SK-N-SH treated with all-trans-retinoic acid at 6 μM for 48 hours (cell line): ENCODE results near the gene LMAN2.

Source experiments
- ARNTL ChIP-seq: fragments of 450-650 bp; formaldehyde crosslinking; IDR thresholded peaks from 2 replicates; pipeline ENCODE4 v1.5.0; 2020; ENCODE audit warnings: low read depth, mild to moderate bottlenecking, moderate library complexity, borderline replicate concordance
- CSDC2 ChIP-seq: fragments of 250-450 bp; sonication (Bioruptor Pico); IDR thresholded peaks from 2 replicates; pipeline ENCODE4 v1.5.0; 2020; ENCODE audit warnings: mild to moderate bottlenecking, moderate library complexity
- GLIS3 ChIP-seq: fragments of 250-450 bp; sonication (Bioruptor Pico); IDR thresholded peaks from 2 replicates; pipeline ENCODE4 v1.5.0; 2020; ENCODE audit warnings: mild to moderate bottlenecking, moderate library complexity
- PATZ1 ChIP-seq: fragments of 250-450 bp; sonication (Bioruptor Pico); IDR thresholded peaks from 2 replicates; pipeline ENCODE4 v1.8.0; 2020; ENCODE audit warnings: mild to moderate bottlenecking, moderate library complexity, borderline replicate concordance
- SNAI2 ChIP-seq: fragments of 250-450 bp; sonication (Bioruptor Pico); IDR thresholded peaks from 2 replicates; pipeline ENCODE4 v1.5.0; 2020; ENCODE audit warnings: mild to moderate bottlenecking, moderate library complexity
- ZFP30 ChIP-seq: fragments of 450-650 bp; formaldehyde crosslinking; IDR thresholded peaks from 2 replicates; pipeline ENCODE4 v1.5.0; 2022; ENCODE audit warnings: mild to moderate bottlenecking, moderate library complexity
- ZNF70 ChIP-seq: fragments of 450-650 bp; formaldehyde crosslinking; IDR thresholded peaks from 2 replicates; pipeline ENCODE4 v1.5.0; 2020; ENCODE audit warnings: mild to moderate bottlenecking, moderate library complexity
- ZNF8 ChIP-seq: fragments of 450-650 bp; formaldehyde crosslinking; IDR thresholded peaks from 2 replicates; pipeline ENCODE4 v1.5.0; 2020; ENCODE audit warnings: mild to moderate bottlenecking, moderate library complexity
- TF ChIP-seq, protein P1 (sequence below): fragments of 250-450 bp; sonication (Bioruptor Pico); IDR thresholded peaks from 2 replicates; pipeline ENCODE4 v1.5.0; 2020; ENCODE audit warnings: mild to moderate bottlenecking, moderate library complexity

DNA sequence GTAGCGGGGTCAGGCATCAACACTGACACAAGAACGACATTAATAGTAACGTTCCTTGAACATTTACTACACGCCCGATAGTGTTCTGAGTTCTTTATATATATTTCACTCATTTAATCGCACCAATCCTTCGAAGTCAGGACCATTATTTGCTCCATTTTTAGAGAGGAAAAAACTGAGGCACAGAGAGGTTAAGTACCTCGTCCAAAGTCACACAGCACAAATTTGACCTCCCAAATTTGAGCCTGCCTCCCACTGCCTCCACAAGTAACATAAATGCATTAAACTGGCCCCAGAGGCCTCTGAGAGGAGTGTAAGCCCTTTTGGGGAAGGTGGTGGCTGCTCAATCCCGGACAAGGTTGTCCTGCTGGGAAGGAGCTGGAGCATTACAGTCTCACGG is 12.1 kb upstream of the LMAN2 start:
- TF ChIP-seq PATZ1 (CRISPR knock-in tag): no peak
- TF ChIP-seq ZNF8: no peak
- TF ChIP-seq ZFP30 (CRISPR knock-in tag): no peak
- TF ChIP-seq, protein P1, sequence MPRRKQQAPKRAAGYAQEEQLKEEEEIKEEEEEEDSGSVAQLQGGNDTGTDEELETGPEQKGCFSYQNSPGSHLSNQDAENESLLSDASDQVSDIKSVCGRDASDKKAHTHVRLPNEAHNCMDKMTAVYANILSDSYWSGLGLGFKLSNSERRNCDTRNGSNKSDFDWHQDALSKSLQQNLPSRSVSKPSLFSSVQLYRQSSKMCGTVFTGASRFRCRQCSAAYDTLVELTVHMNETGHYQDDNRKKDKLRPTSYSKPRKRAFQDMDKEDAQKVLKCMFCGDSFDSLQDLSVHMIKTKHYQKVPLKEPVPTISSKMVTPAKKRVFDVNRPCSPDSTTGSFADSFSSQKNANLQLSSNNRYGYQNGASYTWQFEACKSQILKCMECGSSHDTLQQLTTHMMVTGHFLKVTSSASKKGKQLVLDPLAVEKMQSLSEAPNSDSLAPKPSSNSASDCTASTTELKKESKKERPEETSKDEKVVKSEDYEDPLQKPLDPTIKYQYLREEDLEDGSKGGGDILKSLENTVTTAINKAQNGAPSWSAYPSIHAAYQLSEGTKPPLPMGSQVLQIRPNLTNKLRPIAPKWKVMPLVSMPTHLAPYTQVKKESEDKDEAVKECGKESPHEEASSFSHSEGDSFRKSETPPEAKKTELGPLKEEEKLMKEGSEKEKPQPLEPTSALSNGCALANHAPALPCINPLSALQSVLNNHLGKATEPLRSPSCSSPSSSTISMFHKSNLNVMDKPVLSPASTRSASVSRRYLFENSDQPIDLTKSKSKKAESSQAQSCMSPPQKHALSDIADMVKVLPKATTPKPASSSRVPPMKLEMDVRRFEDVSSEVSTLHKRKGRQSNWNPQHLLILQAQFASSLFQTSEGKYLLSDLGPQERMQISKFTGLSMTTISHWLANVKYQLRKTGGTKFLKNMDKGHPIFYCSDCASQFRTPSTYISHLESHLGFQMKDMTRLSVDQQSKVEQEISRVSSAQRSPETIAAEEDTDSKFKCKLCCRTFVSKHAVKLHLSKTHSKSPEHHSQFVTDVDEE (CRISPR knock-in tag): no peak
- TF ChIP-seq CSDC2 (CRISPR knock-in tag): no peak
- no peak for TF ChIP-seq SNAI2 (CRISPR knock-in tag)
- TF ChIP-seq ARNTL (CRISPR knock-in tag): no peak
- TF ChIP-seq GLIS3 (CRISPR knock-in tag): no peak
- no peak for TF ChIP-seq ZNF70 (CRISPR knock-in tag)
